GM12878 (cell line): Measurements from ENCODE around the gene ELN. TPM values are rescaled to one million over a fixed set of nuclear protein-coding genes. Genes with fewer than 3 reads are reported as not detected.
"Not testable (repeated sequence)": the region's sequence is repeated elsewhere in the genome, so short reads cannot be mapped to it uniquely, and the experiment has no call there.

Source experiments
- ATAC-seq: fragments of 200-7000 bp; cut with Tn5 transposase; 3 replicates; pipeline ENCODE4 v1.9.1; 2020; ENCODE audit warnings: mild to moderate bottlenecking, moderate library complexity
- BruUV-seq: library from RNA; stranded (reverse); fragments of 400-500 nt; replicated peaks from 2 replicates; lab custom pipeline; 2021; lab: Mats Ljungman, UMichigan
- CTCF ChIA-PET: fragments of 300-600 bp; sonication (Branson Sonifier 250); formaldehyde crosslinking; extraction: SDS; loops from one replicate; lab custom pipeline; 2021; ENCODE audit warnings: inconsistent platforms; lab: Yijun Ruan, JAX
- POLR2A ChIA-PET: fragments of 350-600 bp; formaldehyde crosslinking; extraction: SDS; loops from one replicate; lab custom pipeline; 2021; ENCODE audit warnings: inconsistent platforms; lab: Charles Lee
- RAD21 ChIA-PET: fragments of 300-600 bp; sonication (Branson Sonifier 250); formaldehyde crosslinking; loops from one replicate; lab custom pipeline; 2023; ENCODE audit warnings: antibody characterized with exemption; ENCODE audit not compliant: unreplicated experiment; lab: Charles Lee
- SMC1A ChIA-PET: fragments of 300-600 bp; sonication (Branson Sonifier 250); formaldehyde crosslinking; loops from one replicate; lab custom pipeline; 2023; ENCODE audit not compliant: unreplicated experiment, uncharacterized antibody; lab: Charles Lee
- DNase-seq: peaks from one replicate; pipeline ENCODE4 v3.0.0-alpha.2; 2011; ENCODE audit warnings: low read depth, low spot score
- FAIRE-seq: peaks from 3 replicates; lab custom pipeline; 2011; peaks lifted over from hg19 to GRCh38; lab: Jason Lieb, UNC
- H2AFZ ChIP-seq: 2 replicates; pipeline ENCODE4 v1.6.0; 2011; ENCODE audit warnings: low read depth, low read length, control low read depth; ENCODE audit not compliant: control insufficient read depth
- H3K27ac ChIP-seq: 2 replicates; pipeline ENCODE4 v1.5.1; 2011; ENCODE audit warnings: control low read depth; ENCODE audit not compliant: control insufficient read depth, insufficient read depth
- H3K27me3 ChIP-seq, 2 experiments: replicated peaks in 1 of 2; 2 replicates each; pipeline versions ENCODE4 v1.6.0 to v1.6.1; 2011; ENCODE audit warnings: low read length in 1 of 2; ENCODE audit not compliant: control insufficient read depth in 2 of 2, insufficient read depth in 2 of 2
- H3K36me3 ChIP-seq, 2 experiments: 2 replicates each; pipeline ENCODE4 v1.5.1; 2011; ENCODE audit warnings: low read length in 1 of 2; ENCODE audit not compliant: control insufficient read depth in 2 of 2, insufficient read depth in 2 of 2
- H3K4me1 ChIP-seq: 2 replicates; pipeline ENCODE4 v1.6.1; 2011; ENCODE audit warnings: mild to moderate bottlenecking, low read length, moderate library complexity, mixed read lengths; ENCODE audit not compliant: control insufficient read depth, insufficient read depth
- H3K4me2 ChIP-seq: 2 replicates; pipeline ENCODE4 v1.6.0; 2011; ENCODE audit warnings: control low read depth; ENCODE audit not compliant: control insufficient read depth, insufficient read depth
- H3K4me3 ChIP-seq: fragments of 200-600 bp; sonication (generic); 2 replicates; pipeline ENCODE4 v1.5.1; 2016
- H3K79me2 ChIP-seq: 2 replicates; pipeline ENCODE4 v1.6.0; 2011; ENCODE audit warnings: low read length; ENCODE audit not compliant: control insufficient read depth, insufficient read depth
- H3K9ac ChIP-seq: 2 replicates; pipeline ENCODE4 v1.8.0; 2011; ENCODE audit warnings: low read length, control low read depth, mixed read lengths; ENCODE audit not compliant: control insufficient read depth, insufficient read depth
- H3K9me3 ChIP-seq: replicated peaks from 3 replicates; pipeline ENCODE4 v1.5.1; 2011; ENCODE audit warnings: mild to moderate bottlenecking, low read length; ENCODE audit not compliant: control insufficient read depth, insufficient read depth
- H4K20me1 ChIP-seq: 2 replicates; pipeline ENCODE4 v1.6.0; 2011; ENCODE audit not compliant: control insufficient read depth, insufficient read depth
- IKZF1 ChIP-seq: fragments of 450-650 bp; conservative IDR thresholded peaks from 2 replicates; pipeline ENCODE4 v1.6.1; 2017; ENCODE audit warnings: antibody characterized with exemption, mild to moderate bottlenecking
- IKZF2 ChIP-seq, 2 experiments: fragments of 450-650 bp; IDR thresholded peaks; 2 replicates each; pipeline ENCODE4 v1.6.1; 2017; ENCODE audit warnings: mild to moderate bottlenecking in 2 of 2, moderate library complexity in 2 of 2
- MEF2B ChIP-seq: fragments of 450-650 bp; IDR thresholded peaks from 2 replicates; pipeline ENCODE4 v1.6.1; 2018; ENCODE audit warnings: mild to moderate bottlenecking, moderate library complexity; ENCODE audit not compliant: partially characterized antibody, poor library complexity, severe bottlenecking
- NBN ChIP-seq: fragments of 450-650 bp; IDR thresholded peaks from 2 replicates; pipeline ENCODE4 v1.6.1; 2016
- NR2F1 ChIP-seq: fragments of 450-650 bp; conservative IDR thresholded peaks from 2 replicates; pipeline ENCODE4 v1.6.1; 2017; ENCODE audit warnings: mild to moderate bottlenecking
- PBX3 ChIP-seq: IDR thresholded peaks from 2 replicates; pipeline ENCODE4 v1.6.1; 2011; ENCODE audit warnings: mild to moderate bottlenecking, low read depth, low read length, moderate library complexity; ENCODE audit not compliant: insufficient replicate concordance
- PKNOX1 ChIP-seq: fragments of 450-650 bp; IDR thresholded peaks from 2 replicates; pipeline ENCODE4 v1.6.1; 2016; ENCODE audit warnings: mild to moderate bottlenecking
- STAT3 ChIP-seq: IDR thresholded peaks from 2 replicates; pipeline ENCODE4 v1.6.1; 2011; ENCODE audit warnings: low read depth, low read length, improper control_type of control experiment
- WGBS: methylation state at CpG from one replicate; pipeline ENCODE4 v1.1.6; 2016; ENCODE audit warnings: low lambda C conversion rate; ENCODE audit not compliant: insufficient replicate concordance, insufficient coverage; ENCODE audit errors: missing lambda C conversion rate; 5-methylcytosine and 5-hydroxymethylcytosine counted together
- in situ Hi-C: fragments of 300-500 bp; cut with MboI; formaldehyde crosslinking; loops from 9 replicates; pipeline ENCODE4 v1.14.3; 2018; ENCODE audit warnings: mixed read lengths
- intact Hi-C: fragments of 100-400 bp; cut with micrococcal nuclease; formaldehyde crosslinking; loops from one replicate; pipeline ENCODE4 v1.14.2; 2022; ENCODE audit not compliant: unreplicated experiment
- polyA plus RNA-seq, 11 experiments: library from polyadenylated mRNA; depleted of rRNA in 4 of 11; unstranded in 6 of 11; stranded (reverse) in 5 of 11; fragments of >200 nt; fragmentation: Nextera tagmentation in 4 of 11; fragmentation: Illumina TruSeq in 1 of 11; extraction: Ambion mirVana in 4 of 11; extraction: Trizol in 1 of 11; gene quantifications; 1 replicate in 1 of 11; 2 replicates in 10 of 11; pipeline versions ENCODE4 v1.2.1 to v1.2.3, GENCODE V29; 2011 to 2016; ENCODE audit warnings: inconsistent platforms in 2 of 11, missing spikeins in 2 of 11, low read depth in 1 of 11
- total RNA-seq, 4 experiments: library from RNA; depleted of rRNA in 3 of 4; stranded (reverse); fragments of >200 nt in 3 of 4; fragmentation: Illumina TruSeq in 1 of 4; extraction: Trizol in 1 of 4; gene quantifications; 2 replicates each; pipeline versions ENCODE4 v1.2.1 to v1.2.3, GENCODE V29; 2013 to 2021

The ELN gene
- total and polyA plus RNA-seq, 10 of the 15 experiments (the other 5 are each of a cell fraction or from before 2014, with no cell fraction given) = 0.08 to 0.27 (median 0.23) TPM; not detected in 7

GRCh38 chr7:73978661-73979563 lies 49.1 kb upstream of the ELN start (continued):
- TF ChIP-seq MEF2B (peak; percentile 88), IKZF2 (IDR thresholded peaks at IDR 0.05) (peak; percentile 78; a peak in 3 of 4 replicates), NR2F1 (peak; percentile 87), IKZF1 (peak; percentile 81), PKNOX1 (peak; percentile 84), STAT3 (no peak), PBX3 (peak; percentile 68), NBN (0 out of 2 replicates have a peak, but pooled peaks have one; percentile 27)

- FAIRE-seq, DNase-seq, H3K27me3 ChIP-seq, H3K9ac ChIP-seq, BruUV-seq, H3K79me2 ChIP-seq, H3K4me3 ChIP-seq, H3K4me2 ChIP-seq, POLR2A ChIA-PET, H3K36me3 ChIP-seq, H3K27ac ChIP-seq, in situ Hi-C loops, H2AFZ ChIP-seq, H3K4me1 ChIP-seq, H3K9me3 ChIP-seq, ATAC-seq, H4K20me1 ChIP-seq: not testable (repeated sequence)
- ChIA-PET RAD21 (interaction anchor here (1.0 to 2.2 kb wide), 6 partner anchors 10 to 137 kb away, joined by 3 to 8 read pairs (median 4); partner anchors contain the start of gene METTL27), CTCF (interaction anchor here (0.8 to 1.7 kb wide), 21 partner anchors 8 to 421 kb away, joined by 3 to 8 read pairs (median 3); partner anchors contain the start of genes ABHD11 and METTL27), SMC1A (interaction anchor here (1.2 to 1.4 kb wide), 2 partner anchors 10 to 125 kb away, joined by 3 to 4 read pairs; no protein-coding TSS in a partner anchor)
- WGBS = 49% methylated on average over 9 of the region's 9 CpGs
- intact Hi-C loops = loop anchor here (2.0 kb wide), 1 partner anchor 111 kb away; no protein-coding TSS in a partner anchor
These were observed 48.3 kb upstream of the ELN start for GRCh38 chr7:73979656-73980055.
